DMS114 treated with DMSO at 0.1 percent for 48 hours (cell line): ENCODE measurements around the gene BLVRA.

Source experiments
- DNase-seq: peaks from one replicate; lab custom pipeline; 2025; ENCODE audit not compliant: unreplicated experiment; lab: John Stamatoyannopoulos, UW

BLVRA gene

DNA sequence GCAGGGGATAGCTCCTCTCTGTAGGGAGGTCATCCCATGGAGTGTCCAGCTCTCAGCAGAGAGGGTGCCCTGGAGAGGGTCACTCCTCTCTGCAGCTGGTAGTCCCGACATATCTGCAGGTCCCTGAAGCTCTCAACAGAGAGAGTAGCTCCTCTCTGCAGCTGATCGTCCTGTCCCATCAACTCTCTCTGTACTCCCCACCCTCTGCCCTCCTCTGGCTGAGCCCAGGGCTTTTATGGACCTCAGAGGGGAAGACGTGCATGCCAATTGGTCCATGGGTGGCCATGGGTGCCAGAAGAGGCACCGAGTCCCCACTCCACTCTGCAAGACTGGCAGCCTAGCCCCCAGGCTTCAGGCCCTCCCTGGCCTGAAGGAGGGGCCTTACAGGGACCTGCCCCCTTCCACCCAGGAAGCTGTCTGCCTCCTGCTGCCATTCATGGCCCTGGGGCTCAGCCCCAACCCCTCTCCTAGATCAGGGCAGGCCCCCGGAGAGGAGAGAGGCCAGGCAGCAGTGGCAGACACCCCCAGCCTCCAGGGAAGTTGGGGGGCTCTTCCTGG lies 9.0 kb upstream of the BLVRA start:
- DNase-seq, result no peak

DNA sequence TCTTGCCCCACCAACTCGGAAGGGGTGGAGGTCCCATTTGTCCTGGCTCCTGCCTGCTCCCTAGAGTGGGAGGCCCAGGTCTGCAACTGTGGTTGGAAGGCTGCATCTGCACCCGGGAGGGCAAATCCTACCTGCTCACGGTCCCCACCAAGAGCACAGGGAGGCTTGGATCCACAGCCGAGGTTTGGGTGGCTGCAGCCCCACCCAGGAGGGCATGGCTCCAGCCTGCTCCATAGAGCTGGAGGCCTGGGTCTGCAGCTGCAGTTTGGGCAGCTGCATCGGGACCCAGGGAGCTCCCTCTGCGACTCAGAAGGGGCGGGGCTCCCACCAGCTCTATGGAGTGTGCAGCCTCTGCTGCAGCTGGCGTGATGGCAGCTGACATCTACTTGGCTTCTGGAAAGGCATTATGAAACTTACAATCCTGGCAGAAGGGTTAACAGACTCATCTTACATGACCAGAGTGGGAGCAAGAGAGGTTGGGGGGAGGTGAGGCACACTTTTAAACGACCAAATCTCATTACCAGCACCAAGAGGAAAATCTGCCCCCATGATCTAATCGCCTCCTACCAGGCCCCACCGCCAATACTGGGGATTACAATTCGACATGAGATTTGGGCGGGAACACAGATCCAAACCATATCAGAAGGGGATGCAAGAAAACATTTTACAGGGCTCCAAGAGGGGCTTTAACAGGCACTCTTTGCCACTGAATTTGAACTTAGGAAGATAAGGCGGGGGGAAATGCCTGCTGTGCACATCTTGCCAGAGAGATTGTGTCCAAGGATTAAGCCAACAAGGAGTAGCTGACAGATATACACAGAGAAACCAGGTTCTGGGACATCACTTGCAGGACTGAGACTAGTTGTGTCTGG lies 8.2 kb upstream of the BLVRA start:
- DNase-seq, result no peak

DNA sequence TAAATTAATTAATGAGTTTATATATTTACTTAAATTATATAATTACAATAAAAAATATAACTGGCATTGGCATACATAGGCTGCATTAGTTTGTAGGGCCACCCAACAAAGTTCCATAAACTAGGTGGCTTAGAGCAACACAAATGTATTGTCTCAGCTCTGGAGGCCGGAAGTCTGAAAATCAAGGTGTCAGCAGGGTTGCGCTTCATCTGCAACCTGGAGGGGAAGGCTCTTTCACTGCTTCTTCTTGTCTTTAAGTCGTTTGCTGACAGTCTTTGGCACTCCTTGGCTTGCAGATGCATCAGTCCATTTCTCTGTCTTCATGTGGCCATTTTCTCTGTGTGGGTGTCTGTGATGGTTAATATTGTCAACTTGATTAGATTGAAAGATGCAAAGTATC lies 6.1 kb upstream of the BLVRA start:
- DNase-seq, result no peak

DNA sequence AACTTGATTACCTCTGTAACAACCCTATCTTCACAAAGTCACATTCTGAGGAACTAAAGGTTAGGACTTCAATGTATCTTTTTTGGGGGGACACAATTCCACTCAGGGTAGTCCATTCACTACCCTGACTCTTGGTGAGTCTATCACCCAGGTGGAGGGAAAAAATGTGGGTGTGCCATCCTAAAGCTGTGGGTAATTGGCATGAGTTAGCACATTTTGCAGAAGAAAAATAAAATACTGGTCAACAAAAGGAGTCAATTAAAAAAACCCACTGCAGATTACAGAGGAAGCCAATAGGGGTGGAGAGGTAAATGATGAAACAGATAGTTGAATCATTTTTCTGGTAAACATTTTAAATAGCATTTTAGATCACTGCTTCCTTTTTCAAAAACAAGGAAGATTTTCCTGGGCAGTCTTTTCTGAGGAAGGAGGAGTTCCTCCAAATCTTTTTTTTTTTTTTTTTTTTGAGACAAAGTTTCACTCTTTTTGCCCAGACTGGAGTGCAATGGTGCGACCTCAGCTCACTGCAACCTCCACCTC lies 5.1 kb upstream of the BLVRA start:
- no peak for DNase-seq

DNA sequence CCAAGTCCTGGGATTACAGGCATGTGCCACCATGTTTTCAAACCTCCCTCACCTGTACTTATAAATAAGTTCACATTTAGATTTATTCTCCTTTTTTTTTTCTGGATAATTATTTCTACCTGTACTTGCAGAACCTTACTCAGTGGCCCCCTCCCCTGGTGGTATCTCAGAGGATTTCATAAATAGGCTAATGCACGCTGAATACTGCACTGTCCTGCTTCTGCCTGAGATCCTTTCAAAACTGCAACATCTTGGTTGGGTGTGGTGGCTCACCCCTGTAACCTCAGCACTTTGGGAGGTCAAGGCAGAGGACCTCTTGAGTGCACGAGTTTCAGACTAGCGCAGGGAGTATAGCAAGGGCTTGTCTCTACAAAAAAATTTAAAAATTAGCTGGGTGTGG lies 4.6 kb upstream of the BLVRA start:
- no peak for DNase-seq

DNA sequence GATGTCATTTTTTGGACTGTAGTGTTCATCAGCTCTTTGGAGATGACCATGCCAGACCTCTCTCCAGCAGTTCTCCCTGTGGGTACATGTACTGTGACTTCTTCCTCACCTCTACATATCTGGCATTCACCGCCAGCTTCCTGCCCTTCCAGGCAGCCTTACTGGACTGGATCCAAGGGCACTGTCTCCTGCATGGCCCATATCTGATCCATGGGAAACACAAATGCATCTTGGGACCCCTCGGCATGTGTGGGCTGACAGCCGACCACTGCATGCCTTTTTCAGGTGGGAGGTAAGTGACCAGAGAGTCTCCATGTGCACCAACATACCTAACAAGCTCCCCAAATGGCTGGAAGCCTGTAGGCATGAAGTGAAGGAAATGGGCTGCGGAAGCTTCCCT lies 3.9 kb upstream of the BLVRA start:
- DNase-seq, result no peak

DNA sequence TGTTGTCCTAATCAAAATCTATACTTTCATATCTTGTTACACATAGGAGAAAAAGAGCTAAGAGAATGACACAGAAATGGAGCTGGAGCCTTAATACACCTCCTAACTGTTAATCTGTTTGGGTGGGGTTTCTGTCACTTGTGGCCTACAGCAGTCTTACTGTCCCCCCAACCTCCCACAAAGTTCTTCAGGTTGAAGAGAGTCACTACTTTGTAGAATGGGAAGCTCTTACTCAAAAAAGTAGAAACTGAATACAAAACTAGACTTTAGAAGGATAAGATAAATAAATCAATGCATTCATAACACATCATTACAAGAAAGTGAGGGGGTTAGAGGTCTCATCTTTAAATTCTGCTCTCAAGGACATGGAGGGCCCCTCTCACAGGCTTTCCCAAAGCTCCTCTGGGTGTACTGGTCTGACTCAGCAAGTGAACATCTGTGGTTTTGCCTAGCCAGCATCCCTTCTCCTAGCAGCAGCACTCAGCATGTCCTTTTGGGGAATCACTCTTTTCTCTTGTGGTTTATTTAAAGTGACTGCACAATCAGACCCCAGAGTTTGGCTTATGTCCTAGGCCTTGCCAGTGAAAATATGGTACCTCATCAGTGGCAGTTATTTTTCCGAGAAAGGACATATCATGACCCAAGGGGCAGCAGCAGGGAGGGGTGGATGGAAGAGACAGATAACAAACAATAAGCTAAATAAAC lies 2.0 kb upstream of the BLVRA start:
- DNase-seq, result no peak

DNA sequence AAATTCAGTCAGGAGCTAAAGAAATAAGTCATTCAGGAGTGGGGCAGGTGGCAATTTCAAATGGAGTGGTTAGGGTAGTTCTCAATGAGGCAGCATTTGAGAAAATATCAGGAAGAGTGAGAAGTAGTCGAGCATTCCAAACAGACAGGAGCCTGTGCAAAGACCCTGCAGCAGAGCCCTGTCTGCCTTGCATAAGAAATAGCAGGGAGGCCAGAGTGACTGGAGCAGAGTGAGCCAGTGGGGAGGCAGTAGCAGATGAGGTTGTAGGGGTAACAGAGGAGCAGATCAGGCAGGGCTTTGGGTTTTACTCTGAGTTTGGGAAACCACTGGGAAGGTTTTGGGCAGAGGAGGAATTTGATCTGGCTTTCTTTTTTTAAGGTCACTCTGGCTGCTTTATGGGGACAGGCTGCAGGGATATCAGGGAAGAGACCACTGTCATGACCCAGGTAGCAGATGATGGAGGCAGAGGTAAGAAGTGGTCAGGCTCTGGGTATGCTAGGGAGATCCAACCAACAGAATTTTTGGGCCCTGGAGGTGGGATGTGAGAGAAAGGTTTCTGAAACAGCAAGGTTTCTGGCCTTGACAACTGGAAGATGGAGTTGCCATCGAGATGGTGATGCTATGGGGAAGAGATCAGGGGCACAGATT lies 1.3 kb upstream of the BLVRA start:
- DNase-seq, result no peak

DNA sequence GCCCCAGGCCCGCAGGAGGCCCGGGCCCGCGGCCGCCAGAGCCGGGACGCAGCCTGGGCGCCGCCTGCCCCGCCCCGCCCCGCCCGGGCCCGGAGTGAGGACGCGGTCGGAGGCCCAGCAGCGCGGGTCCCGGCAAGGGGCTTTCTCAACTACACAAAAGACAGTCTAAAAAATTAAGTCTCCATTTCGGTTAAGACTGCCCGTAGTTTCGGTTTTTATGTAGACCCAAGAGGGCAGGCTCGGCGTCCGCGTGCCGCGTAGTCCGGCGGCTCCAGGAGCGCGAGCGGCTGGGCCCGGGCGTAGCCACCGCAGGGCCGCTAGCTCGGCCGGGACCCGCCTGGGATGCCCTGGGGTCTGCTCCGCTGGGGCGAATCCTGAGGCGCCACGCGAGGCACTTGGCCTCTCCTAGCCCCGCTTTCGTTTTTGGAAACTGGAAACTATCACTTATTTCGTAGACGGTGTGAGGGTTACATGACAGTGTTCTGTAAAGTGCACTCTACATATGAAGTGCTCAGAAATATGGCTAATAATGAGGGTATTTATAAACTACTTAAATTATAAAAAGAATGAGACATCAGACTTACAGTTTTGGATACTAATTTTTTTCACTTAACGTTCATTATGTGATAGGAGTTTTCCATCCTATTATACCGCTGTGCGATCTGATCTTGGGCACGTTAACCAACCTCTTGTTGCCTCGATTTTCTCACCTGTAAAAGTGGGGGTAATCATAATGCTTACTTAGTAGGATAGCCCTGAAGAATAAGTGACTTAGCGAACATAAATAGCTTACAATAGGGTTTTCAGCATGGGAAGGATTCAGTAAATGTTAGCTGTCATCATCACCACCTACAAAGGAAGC lies 573 bp downstream of the BLVRA start:
- DNase-seq, result peak; percentile 22

DNA sequence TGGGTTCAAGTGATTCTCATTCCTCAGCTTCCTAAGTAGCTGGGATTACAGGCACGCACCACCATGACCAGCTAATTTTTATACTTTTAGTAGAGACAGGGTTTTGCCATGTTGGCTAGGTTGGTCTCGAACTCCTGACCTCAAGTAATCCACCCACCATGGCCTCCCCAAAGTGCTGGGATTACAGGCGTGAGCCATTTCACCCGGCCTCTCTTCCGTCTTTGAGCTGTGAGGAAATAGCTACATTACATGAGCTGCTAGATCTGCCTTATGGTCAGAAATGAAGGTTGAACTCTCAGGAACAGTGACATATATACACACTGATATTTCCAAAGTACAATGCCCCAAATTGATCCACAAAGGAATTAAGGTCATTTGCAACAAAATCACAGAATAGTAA lies 2.4 kb downstream of the BLVRA start:
- DNase-seq, result no peak

DNA sequence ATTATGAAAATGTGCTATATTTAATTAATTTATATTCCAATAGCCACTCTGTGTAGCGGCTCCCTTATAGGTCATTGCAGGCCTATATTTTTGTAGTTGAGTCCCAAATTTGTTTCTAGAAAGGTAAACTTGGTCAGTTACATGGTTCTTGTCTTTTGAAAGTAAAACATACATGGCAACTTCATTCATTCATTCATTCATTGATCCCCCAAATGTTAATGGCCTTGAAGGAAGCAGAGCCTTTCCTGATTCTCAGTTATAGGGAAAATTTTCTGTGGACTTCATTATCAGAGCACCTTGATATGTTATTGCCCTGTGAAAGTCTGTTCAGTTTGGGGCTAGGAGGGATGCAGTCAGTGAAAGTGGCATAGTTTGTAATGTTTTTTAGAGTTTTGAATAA lies 2.9 kb downstream of the BLVRA start:
- no peak for DNase-seq

DNA sequence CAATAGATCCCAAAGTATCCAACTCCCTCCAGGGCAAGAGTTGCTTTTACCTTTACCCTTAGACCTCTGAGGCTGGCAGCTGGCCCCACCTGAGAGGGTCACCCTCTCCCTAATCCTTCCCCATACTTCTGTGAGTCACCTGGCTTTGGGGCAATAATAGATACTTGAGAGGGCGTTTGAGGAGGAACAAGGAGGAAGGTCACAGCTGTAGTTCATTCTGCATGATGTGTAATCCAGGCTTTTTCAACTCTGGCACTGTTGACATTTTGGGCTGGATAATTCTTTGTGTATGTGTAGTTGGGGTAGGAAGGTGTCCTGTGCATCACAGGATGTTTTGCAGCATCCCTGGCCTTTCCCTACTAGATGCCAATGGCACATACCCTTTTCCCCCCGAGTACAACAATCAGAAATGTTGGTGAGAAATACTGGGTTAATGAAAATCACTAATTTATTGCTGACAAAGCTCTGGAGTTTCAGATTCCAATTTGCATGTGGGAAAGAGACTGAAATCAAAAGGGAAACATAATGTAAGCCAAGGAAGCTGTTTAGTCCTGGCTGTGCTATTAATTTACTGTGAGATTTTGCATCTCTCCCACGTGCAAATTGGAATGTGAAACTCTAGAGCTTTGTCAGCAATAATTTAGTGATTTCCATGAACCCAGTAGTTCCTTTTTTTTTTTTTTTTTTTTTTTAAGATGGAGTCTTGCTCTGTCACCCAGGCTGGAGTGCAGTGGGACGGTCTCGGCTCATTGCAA lies 3.6 kb downstream of the BLVRA start:
- no peak for DNase-seq

DNA sequence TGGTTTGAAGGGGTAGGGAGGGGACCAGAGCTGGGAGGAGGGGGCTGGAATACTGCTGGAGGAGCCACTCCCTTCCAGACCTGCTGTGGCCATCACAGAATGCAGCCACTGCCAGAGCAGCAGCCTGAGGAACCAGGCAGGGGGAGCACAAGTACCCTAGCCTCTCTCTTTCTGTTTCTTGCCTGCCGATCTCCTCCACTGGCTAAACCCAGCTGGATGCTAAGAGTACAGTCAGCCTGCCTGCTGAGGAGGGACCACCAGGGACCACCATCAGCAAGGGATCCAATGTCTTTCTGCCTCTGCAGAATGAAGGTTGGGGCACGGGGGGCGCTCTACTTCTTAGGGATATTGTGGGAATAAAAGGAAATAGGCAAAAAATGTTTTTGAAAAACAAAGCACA lies 4.7 kb downstream of the BLVRA start:
- DNase-seq, result no peak

DNA sequence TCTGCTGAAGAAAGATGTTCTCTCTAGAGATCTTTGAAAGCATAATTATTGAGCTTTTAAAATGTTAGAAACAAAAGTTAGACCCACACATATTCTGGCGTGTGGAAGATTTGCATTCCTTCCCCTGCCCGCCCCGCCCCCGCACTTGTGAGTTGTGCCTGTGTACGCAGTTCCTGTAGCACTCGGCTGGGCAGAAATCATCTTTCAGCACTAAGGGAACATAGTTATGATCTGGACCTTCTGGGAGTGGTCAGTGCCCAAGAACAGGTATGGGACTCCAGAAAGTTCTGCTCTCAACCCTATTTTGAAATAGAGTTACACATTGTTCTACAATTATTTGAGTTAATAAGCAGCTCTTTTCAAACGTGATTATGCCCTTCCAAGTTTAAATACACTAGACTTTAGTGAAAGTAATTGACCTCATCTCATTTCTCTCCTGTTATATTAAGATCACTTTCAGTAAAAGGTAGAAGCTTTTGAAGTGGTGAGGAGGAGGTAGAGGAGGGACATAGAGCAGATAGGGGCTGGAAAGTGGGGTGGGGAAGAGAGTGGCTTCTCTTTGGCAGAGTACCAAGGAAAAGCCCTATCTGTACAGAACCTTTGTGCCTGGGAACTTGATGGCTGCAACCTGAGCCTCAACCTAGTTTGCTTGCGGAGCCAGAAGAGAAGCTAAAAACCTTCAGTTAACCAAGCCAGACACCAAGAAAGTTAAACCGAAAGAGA lies 5.7 kb downstream of the BLVRA start:
- no peak for DNase-seq

DNA sequence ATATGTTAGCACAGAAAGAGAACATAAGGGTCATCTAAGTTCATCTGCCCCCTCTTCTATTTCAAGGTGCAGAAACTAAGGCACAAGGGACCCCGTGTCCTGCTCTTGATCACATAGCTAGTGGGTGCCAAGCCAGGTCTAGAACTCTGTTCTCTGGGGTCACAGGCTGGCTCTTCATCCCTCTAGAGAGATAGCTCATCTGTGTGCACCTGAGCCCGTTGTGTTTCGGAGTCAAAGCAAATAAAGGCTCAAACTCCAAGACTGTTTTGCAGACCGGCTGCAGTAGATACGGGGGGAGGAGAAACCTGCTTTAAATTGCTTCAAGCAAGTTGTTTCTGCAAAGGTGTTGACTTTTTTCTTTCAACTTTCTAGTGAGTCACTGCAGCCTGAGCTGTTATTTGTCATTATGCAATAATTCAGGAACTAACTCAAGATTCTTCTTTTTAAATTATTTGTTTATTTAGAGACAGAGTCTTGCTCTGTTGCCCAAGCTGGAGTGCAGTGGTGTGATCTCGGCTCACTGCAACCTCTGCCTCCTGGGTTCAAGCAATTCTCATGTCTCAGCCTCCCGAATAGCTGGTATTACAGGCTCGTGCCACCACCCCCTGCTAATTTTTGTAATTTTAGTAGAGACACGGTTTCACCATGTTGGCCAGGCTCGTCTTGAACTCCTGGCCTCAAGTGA lies 6.5 kb downstream of the BLVRA start:
- no peak for DNase-seq

DNA sequence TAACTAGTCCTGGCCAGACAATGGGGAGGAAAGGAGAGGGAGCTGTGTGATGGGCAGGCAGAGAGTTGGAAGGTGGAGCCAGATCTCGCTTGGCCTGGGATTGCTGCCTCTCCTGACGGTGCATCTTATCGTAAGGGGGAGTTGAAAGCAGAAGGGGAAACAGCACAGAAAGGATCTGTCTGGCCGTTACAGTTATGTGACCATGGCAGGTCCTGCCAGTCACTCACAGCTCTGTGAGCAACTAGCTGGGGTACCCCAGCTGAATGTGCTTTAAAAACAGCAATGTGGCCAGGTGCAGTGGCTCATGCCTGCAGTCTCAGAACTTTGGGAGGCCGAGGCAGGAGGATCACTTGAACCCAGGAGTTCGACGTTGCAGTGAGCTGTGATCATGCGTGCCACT lies 8.1 kb downstream of the BLVRA start:
- DNase-seq, result no peak

DNA sequence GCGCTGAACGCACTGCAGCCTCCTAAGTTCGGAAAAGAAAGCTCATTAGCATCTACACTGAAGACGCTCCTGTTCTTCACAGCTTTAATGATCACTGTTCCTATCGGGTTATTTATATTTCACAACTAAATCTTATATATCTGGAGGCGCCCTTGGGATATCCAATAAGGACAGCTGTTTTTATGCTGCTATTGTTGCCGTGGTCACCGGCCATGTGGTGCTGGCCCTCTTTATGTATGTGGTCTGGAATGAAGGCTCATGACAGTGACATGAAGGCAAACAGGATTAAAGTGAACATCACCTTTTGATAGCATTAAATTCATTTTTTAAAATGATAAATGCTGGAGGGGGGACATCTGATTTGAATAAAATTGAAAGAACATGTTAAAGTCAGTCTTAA lies 8.8 kb downstream of the BLVRA start:
- DNase-seq, result no peak

DNA sequence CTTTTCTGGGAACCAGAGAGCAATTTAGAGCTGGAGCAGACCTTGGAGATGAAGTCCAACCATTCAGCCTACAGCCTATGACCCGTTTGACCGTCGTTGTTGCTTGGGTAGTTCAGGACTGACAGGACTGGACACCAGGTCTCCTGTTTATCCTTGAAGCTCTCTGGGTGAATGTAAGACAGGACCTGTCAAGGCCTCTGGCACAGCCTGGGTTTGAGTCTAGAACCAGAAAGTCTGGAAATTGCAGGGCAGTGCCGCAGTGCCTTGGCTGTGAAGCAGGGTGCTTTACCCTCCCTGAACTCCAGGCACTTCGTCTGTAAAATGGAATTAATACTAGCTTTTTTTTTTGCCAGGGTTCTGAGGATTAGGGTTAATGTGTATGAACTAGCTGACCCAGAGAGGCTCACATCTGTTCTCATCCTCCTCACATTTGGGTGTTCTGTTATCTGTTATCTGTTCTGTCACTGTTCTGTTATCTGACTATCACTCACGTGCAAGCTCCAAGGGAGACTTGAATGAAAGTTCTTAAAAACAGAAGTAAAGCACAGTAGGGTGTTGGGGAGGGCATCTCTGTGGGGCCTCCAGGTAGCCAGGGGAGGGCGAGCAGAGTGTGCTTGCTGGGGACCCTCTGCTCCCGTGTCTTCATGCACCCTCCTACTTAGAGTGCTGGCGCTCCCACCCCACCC lies 9.9 kb downstream of the BLVRA start:
- no peak for DNase-seq
